HG02571 (cell line): ENCODE data around the gene MRC1.
"Not testable (repeated sequence)": the region's sequence is repeated elsewhere in the genome, so short reads cannot be mapped to it uniquely, and the experiment has no call there.

ENCODE experiments used
- ATAC-seq: cut with Tn5 transposase; IDR thresholded peaks from one replicate; pipeline ENCODE4 v1.9.1; 2021; ENCODE audit warnings: mild to moderate bottlenecking, moderate library complexity; ENCODE audit not compliant: unreplicated experiment

MRC1 gene

GRCh38 chr10:17904564-17904963 lies 95.4 kb downstream of the MRC1 start:
- ATAC-seq, result no peak

- no peak for ATAC-seq
Observed at GRCh38 chr10:17905491-17905890, 96.3 kb downstream of the MRC1 start.

- ATAC-seq, result no peak
Observed at GRCh38 chr10:17906002-17906401, 96.9 kb downstream of the MRC1 start.

GRCh38 chr10:17907641-17908040 lies 98.5 kb downstream of the MRC1 start:
- ATAC-seq, result no peak

- no peak for ATAC-seq
Observed at GRCh38 chr10:17910125-17910789, 101.1 kb downstream of the MRC1 start.

GRCh38 chr10:17912754-17913153 lies 103.6 kb downstream of the MRC1 start:
- ATAC-seq, result no peak

- no peak for ATAC-seq
Observed at GRCh38 chr10:17913604-17914003, 104.5 kb downstream of the MRC1 start.

GRCh38 chr10:17914169-17915045 lies 105.3 kb downstream of the MRC1 start:
- no peak for ATAC-seq

- ATAC-seq, result no peak
Observed at GRCh38 chr10:17915181-17915580, 106.0 kb downstream of the MRC1 start.

GRCh38 chr10:17918187-17918903 lies 109.2 kb downstream of the MRC1 start:
- ATAC-seq, result no peak

GRCh38 chr10:17921378-17921777 lies 112.2 kb downstream of the MRC1 start:
- no peak for ATAC-seq

- no peak for ATAC-seq
Observed at GRCh38 chr10:17923728-17924127, 114.6 kb downstream of the MRC1 start.

GRCh38 chr10:17943033-17943745 lies 134.0 kb downstream of the MRC1 start:
- no peak for ATAC-seq

GRCh38 chr10:17950269-17950668 lies 141.1 kb downstream of the MRC1 start:
- not testable (repeated sequence) for ATAC-seq

GRCh38 chr10:17950726-17951125 lies 141.6 kb downstream of the MRC1 start:
- ATAC-seq, result no peak

GRCh38 chr10:17951868-17952371 lies 142.8 kb downstream of the MRC1 start, which contains the start of gene SLC39A12:
TSS of gene SLC39A12 (plus strand) at chr10:17951918. CDS start at chr10:17953277, 1,359 bp downstream.
- ATAC-seq, result no peak

- ATAC-seq, result not testable (repeated sequence)
Observed at GRCh38 chr10:17954372-17954771, 145.2 kb downstream of the MRC1 start.

GRCh38 chr10:17954861-17955260 lies 145.7 kb downstream of the MRC1 start:
- ATAC-seq, result no peak

- ATAC-seq, result no peak
Observed at GRCh38 chr10:17958049-17958448, 148.9 kb downstream of the MRC1 start.

- ATAC-seq, result no peak
Observed at GRCh38 chr10:17959870-17960269, 150.7 kb downstream of the MRC1 start.
